ENCODE data around the gene MKLN1. TPM values are rescaled to one million over a fixed set of nuclear protein-coding genes. Genes with fewer than 3 reads are reported as not detected.

The MKLN1 gene
- total and polyA plus RNA-seq, 2 of the 4 experiments (the other 2 are of a cell fraction) = 17.5 to 52.0 TPM

DNA sequence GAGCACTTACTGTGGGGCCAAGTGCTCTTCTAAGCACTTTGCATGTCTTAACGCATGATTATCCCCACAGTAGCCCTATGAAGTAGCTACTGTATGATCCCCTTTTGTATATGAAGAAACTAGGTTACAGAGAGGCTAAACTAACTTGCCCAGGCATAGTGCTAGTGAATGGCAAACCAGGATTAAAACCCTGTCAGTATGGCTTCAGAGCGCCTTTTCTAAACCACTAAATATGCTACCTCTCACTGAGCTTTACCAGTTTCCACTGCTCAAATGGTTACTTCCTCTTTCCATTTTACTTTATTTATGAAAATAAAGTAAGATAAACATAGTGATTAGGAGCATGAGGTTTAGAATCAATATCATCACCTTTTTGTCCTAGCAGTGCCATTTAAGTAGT, 155.1 kb downstream of the MKLN1 start:
- TF ChIP-seq, protein P1, sequence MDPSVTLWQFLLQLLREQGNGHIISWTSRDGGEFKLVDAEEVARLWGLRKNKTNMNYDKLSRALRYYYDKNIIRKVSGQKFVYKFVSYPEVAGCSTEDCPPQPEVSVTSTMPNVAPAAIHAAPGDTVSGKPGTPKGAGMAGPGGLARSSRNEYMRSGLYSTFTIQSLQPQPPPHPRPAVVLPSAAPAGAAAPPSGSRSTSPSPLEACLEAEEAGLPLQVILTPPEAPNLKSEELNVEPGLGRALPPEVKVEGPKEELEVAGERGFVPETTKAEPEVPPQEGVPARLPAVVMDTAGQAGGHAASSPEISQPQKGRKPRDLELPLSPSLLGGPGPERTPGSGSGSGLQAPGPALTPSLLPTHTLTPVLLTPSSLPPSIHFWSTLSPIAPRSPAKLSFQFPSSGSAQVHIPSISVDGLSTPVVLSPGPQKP (IDR thresholded peaks at IDR 0.05; ENCODE audit: borderline replicate concordance, low read depth, low read length) = no peak
- TF ChIP-seq CTCF (conservative IDR thresholded peaks at IDR 0.05; ENCODE audit: low read depth, low read length) (no peak), BHLHE40 (IDR thresholded peaks at IDR 0.05; ENCODE audit: low read depth, low read length) (no peak), MXI1 (IDR thresholded peaks at IDR 0.05; ENCODE audit: borderline replicate concordance, low read depth, low read length) (no peak), RFX5 (IDR thresholded peaks at IDR 0.05; ENCODE audit: low read depth, low read length) (no peak), MAFK (IDR thresholded peaks at IDR 0.05; ENCODE audit: low read depth, low read length) (no peak), MAZ (IDR thresholded peaks at IDR 0.05; ENCODE audit: borderline replicate concordance, low read depth, low read length) (no peak), SMC3 (IDR thresholded peaks at IDR 0.05; ENCODE audit: low read depth, low read length) (no peak)
- TF ChIP-seq, protein P2, sequence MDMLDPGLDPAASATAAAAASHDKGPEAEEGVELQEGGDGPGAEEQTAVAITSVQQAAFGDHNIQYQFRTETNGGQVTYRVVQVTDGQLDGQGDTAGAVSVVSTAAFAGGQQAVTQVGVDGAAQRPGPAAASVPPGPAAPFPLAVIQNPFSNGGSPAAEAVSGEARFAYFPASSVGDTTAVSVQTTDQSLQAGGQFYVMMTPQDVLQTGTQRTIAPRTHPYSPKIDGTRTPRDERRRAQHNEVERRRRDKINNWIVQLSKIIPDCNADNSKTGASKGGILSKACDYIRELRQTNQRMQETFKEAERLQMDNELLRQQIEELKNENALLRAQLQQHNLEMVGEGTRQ (IDR thresholded peaks at IDR 0.05; ENCODE audit: low read depth, low read length) = no peak
- ATAC-seq (ENCODE audit: low read depth) = no peak
- Histone ChIP-seq H3K23ac (ENCODE audit: low read depth, low read length) (no peak overlapping the region), H3K56ac (ENCODE audit: extremely low read depth, insufficient read depth, low read length) (no peak overlapping the region), H3K4me1 (ENCODE audit: control insufficient read depth, insufficient read depth, low read length) (no peaks in the 10 kb centered on the region), H2AK5ac (ENCODE audit: low read depth, low read length) (no peak overlapping the region), H2BK120ac (ENCODE audit: low read depth, low read length) (no peak overlapping the region), H3K27me3 (ENCODE audit: control insufficient read depth, insufficient read depth, low read length) (no peaks in the 10 kb centered on the region), H3K27ac (ENCODE audit: insufficient read depth, low read length) (no peak overlapping the region), H3K79me1 (ENCODE audit: low read depth in 1 of 2, low read length in 2 of 2) (peaks cover 0 to 10% of the 10 kb centered on the region in 2 experiments; a peak in 2 of 4 replicates), H3K4me2 (ENCODE audit: low read depth, low read length) (no peak overlapping the region), H3K4ac (ENCODE audit: low read depth, low read length) (no peak overlapping the region), H3K18ac (ENCODE audit: low read depth, low read length) (no peak overlapping the region), H4K20me1 (ENCODE audit: insufficient read depth, low read length) (no peaks in the 10 kb centered on the region), H2AK9ac (replicated peaks; ENCODE audit: low read depth, low read length, poor library complexity) (no peak overlapping the region), H3K14ac (replicated peaks; ENCODE audit: low read depth, low read length) (no peak overlapping the region), H2AFZ (replicated peaks; ENCODE audit: low read length, poor library complexity) (no peak overlapping the region), H4K8ac (ENCODE audit: low read depth in 2 of 2, low read length in 2 of 2) (no peak overlapping the region), H4K5ac (ENCODE audit: low read depth, low read length) (no peak overlapping the region), H2BK15ac (ENCODE audit: low read depth, low read length) (no peak overlapping the region), H2BK5ac (ENCODE audit: low read depth, low read length, poor library complexity, severe bottlenecking) (no peak overlapping the region), H2BK20ac (ENCODE audit: low read depth, low read length) (no peak overlapping the region), H3K4me3 (ENCODE audit: insufficient read depth, low read depth, low read length) (no peak overlapping the region), H3K36me3 (ENCODE audit: control insufficient read depth, insufficient read depth, low read length) (peaks cover 11% of the 10 kb centered on the region), H3K9me3 (ENCODE audit: control insufficient read depth, insufficient read depth, low read length) (no peaks in the 10 kb centered on the region), H3K9ac (ENCODE audit: low read depth, low read length) (no peak overlapping the region), H3K9me1 (ENCODE audit: insufficient read depth, low read length) (peaks cover 3% of the 10 kb centered on the region), H4K91ac (ENCODE audit: insufficient read depth, low read depth, low read length) (no peak overlapping the region)
- POLR2A ChIA-PET (ENCODE audit: unreplicated experiment) = no interaction called here
- dilution Hi-C loops (cut with HindIII; ENCODE audit: low sequenced_read_pairs, unreplicated experiment) = no loop called here
- WGBS, 2 experiments (ENCODE audit: extremely low coverage in 2 of 2, insufficient read length in 1 of 2) = no CpG with 5 or more reads among the region's 2 CpGs
- no peak for DNase-seq
- CTCF ChIA-PET = interaction anchor here (0.7 kb wide), 2 partner anchors 19 to 377 kb away, joined by 3 to 4 read pairs; no protein-coding TSS in a partner anchor
- BruUV-seq (replicated peaks) = no TSS peak
- intact Hi-C loops (cut with micrococcal nuclease) = no loop called here
- in situ Hi-C loops (cut with MboI; ENCODE audit: low sequenced_read_pairs) = no loop called here
